SU-DHL-6 (cell line): ENCODE measurements around the gene SLC38A1.

Experiments
- H2AFZ ChIP-seq: fragments of 200-600 bp; sonication (generic); 2 replicates; pipeline ENCODE4 v1.6.1; 2014; ENCODE audit warnings: low read depth, mild to moderate bottlenecking, moderate library complexity, mixed read lengths, antibody characterized with exemption, low read length; ENCODE audit not compliant: severe bottlenecking
- H3F3A ChIP-seq: fragments of 200-600 bp; shearing (Covaris generic); 2 replicates; pipeline ENCODE4 v1.6.0; 2016; ENCODE audit warnings: antibody characterized with exemption, mild to moderate bottlenecking; ENCODE audit not compliant: insufficient read depth
- H3K27ac ChIP-seq: fragments of 200-600 bp; sonication (generic); 2 replicates; pipeline ENCODE4 v1.5.1; 2016; ENCODE audit warnings: low read depth, mild to moderate bottlenecking, low read length, moderate library complexity, mixed read lengths
- H3K27me3 ChIP-seq: fragments of 200-600 bp; sonication (generic), shearing (Covaris generic); 2 replicates; pipeline ENCODE4 v1.6.0; 2014; ENCODE audit warnings: mild to moderate bottlenecking, low read length
- H3K36me3 ChIP-seq: fragments of 200-600 bp; sonication (generic); 2 replicates; pipeline ENCODE4 v1.6.1; 2014; ENCODE audit warnings: mild to moderate bottlenecking, low read length, mixed read lengths
- H3K4me2 ChIP-seq: fragments of 300-600, 200-600 bp; shearing (Covaris generic), sonication (generic); 2 replicates; pipeline ENCODE4 v1.6.0; 2014; ENCODE audit warnings: low read length, low read depth, mild to moderate bottlenecking; ENCODE audit not compliant: poor library complexity, severe bottlenecking
- H3K4me3 ChIP-seq: fragments of 200-600 bp; sonication (generic); 2 replicates; pipeline ENCODE4 v1.5.1; 2014; ENCODE audit warnings: antibody characterized with exemption, low read length, mild to moderate bottlenecking, mixed read lengths; ENCODE audit not compliant: insufficient read depth, poor library complexity, severe bottlenecking
- H3K79me2 ChIP-seq: fragments of 200-600 bp; sonication (generic); 2 replicates; pipeline ENCODE4 v1.6.1; 2014; ENCODE audit warnings: mild to moderate bottlenecking, low read length, moderate library complexity; ENCODE audit not compliant: insufficient read depth
- H3K9ac ChIP-seq: fragments of 200-600 bp; sonication (generic); 2 replicates; pipeline ENCODE4 v1.7.0; 2014; ENCODE audit warnings: mild to moderate bottlenecking, low read length
- H3K9me2 ChIP-seq: fragments of 200-600 bp; sonication (generic); replicated peaks from 2 replicates; pipeline ENCODE4 v1.6.1; 2014; ENCODE audit warnings: low read length; ENCODE audit not compliant: insufficient read depth
- H3K9me3 ChIP-seq: fragments of 200-600 bp; sonication (generic); 2 replicates; pipeline ENCODE4 v1.6.1; 2014; ENCODE audit warnings: low read length, mixed read lengths; ENCODE audit not compliant: insufficient read depth
- H4K20me1 ChIP-seq: fragments of 200-600 bp; sonication (generic); 2 replicates; pipeline ENCODE4 v1.6.1; 2014; ENCODE audit warnings: low read depth, mild to moderate bottlenecking, antibody characterized with exemption, low read length, moderate library complexity, mixed read lengths
- EZH2phosphoT487 ChIP-seq: fragments of 200-600 bp; sonication (generic), shearing (Covaris generic); conservative IDR thresholded peaks from 2 replicates; pipeline ENCODE4 v1.6.1; 2018; ENCODE audit warnings: mild to moderate bottlenecking, antibody characterized with exemption, low read length, moderate library complexity, mixed read lengths
- TF ChIP-seq, protein P1 (sequence below): fragments of 200-600 bp; sonication (generic); IDR thresholded peaks from one replicate; pipeline ENCODE4 v1.5.1; 2017; ENCODE audit warnings: antibody characterized with exemption, mild to moderate bottlenecking, low read length, moderate library complexity; ENCODE audit not compliant: insufficient read depth, poor library complexity, severe bottlenecking

SLC38A1 gene

DNA sequence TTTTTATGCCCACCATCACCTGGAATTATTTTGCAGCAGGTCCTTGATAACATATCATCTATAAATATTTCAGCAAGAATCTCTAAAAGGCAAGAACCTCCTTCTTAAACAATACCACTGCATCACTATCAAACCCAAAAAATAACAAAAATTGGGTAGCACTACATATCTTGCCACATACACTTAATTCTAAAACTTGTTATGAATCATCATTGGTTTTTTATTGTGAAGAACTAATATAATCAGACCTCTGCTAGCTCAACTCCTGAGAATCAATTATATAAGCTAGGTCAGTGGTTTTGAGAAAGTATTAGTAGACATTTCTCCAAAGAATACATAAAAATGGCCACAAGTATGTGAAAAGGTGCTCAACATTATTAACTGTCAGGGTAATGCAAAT, 23.8 kb downstream of the SLC38A1 start:
- Histone ChIP-seq H3K9me2 (no peaks in the 10 kb centered on the region), H3K4me3 (no peak overlapping the region), H3K79me2 (peaks cover 96% of the 10 kb centered on the region), H2AFZ (no peak overlapping the region), H3K9me3 (no peaks in the 10 kb centered on the region), H3F3A (no peaks in the 10 kb centered on the region), H3K9ac (no peak overlapping the region), H3K27ac (no peak overlapping the region), H3K36me3 (peaks cover 28% of the 10 kb centered on the region), H4K20me1 (peaks cover 20% of the 10 kb centered on the region), H3K27me3 (no peaks in the 10 kb centered on the region), H3K4me2 (no peak overlapping the region)
- TF ChIP-seq, protein P1, sequence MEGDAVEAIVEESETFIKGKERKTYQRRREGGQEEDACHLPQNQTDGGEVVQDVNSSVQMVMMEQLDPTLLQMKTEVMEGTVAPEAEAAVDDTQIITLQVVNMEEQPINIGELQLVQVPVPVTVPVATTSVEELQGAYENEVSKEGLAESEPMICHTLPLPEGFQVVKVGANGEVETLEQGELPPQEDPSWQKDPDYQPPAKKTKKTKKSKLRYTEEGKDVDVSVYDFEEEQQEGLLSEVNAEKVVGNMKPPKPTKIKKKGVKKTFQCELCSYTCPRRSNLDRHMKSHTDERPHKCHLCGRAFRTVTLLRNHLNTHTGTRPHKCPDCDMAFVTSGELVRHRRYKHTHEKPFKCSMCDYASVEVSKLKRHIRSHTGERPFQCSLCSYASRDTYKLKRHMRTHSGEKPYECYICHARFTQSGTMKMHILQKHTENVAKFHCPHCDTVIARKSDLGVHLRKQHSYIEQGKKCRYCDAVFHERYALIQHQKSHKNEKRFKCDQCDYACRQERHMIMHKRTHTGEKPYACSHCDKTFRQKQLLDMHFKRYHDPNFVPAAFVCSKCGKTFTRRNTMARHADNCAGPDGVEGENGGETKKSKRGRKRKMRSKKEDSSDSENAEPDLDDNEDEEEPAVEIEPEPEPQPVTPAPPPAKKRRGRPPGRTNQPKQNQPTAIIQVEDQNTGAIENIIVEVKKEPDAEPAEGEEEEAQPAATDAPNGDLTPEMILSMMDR = no peak
- no peak for TF ChIP-seq EZH2phosphoT487

DNA sequence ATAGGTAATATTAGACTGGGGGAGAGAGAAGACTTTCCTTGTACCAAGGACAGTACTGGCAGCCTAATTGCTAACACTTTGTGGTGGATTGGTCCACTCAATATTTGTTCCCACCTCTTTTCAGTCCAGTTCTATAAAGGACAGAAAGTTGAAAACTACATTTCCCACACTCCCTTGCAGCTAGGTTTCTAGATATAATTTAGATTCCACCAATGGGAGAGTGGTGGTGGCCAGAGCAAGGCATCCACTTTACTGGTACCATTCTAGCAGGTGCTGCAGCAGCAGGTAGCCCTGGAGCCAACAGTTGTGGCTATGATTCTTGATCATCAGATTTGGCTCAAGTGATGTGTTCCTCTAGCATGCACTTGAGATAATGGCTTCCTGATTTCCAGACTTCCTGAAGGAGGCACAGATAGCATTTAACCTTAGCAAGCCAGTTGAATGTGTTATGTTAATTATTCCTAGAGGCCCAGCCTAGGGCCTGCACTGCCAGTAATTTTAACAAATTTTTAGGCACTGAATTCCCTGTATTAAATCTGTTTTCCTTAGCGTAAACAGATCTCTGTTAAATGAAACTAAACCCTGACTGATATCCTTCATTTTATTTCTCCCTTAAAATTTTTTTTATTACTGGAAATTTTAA, 24.4 kb downstream of the SLC38A1 start:
- H4K20me1 ChIP-seq = peaks cover 20% of the 10 kb centered on the region
- H2AFZ ChIP-seq = no peak overlapping the region
- no peak overlapping the region for H3K9ac ChIP-seq
- H3K36me3 ChIP-seq = peaks cover 34% of the 10 kb centered on the region
- H3K9me2 ChIP-seq = no peaks in the 10 kb centered on the region
- no peaks in the 10 kb centered on the region for H3K27me3 ChIP-seq
- H3K79me2 ChIP-seq = peaks cover 96% of the 10 kb centered on the region
- no peak overlapping the region for H3K4me3 ChIP-seq
- H3F3A ChIP-seq = no peaks in the 10 kb centered on the region
- H3K4me2 ChIP-seq = no peak overlapping the region
- H3K9me3 ChIP-seq = no peaks in the 10 kb centered on the region
- TF ChIP-seq EZH2phosphoT487 = no peak
- TF ChIP-seq, protein P1 = no peak
- H3K27ac ChIP-seq = no peak overlapping the region

DNA sequence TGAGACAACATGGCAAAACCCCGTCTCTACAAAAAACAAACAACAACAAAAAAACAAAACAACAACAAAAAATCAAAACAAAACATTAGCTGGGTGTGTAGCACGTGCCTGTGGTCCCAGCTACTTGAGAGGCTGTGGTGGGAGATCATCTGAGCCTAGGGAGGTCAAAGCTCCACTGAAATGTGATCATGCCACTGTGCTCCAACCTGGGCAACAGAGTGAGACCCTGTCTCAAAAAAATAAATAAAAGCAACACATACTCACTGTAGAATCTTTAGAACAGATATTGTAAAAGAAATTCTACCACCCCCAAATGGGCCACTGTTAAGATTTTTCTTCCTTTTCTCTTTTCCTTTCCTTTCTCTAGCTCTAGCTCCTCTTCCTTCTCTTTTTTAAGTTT, 26.3 kb downstream of the SLC38A1 start:
- Histone ChIP-seq H3K9me3 (no peaks in the 10 kb centered on the region), H3K27me3 (no peaks in the 10 kb centered on the region), H3K79me2 (peaks cover 99% of the 10 kb centered on the region), H3K4me2 (no peak overlapping the region), H3F3A (peaks cover 4% of the 10 kb centered on the region; the same call in 1 of the 2 replicates), H2AFZ (no peak overlapping the region), H3K9ac (no peak overlapping the region), H3K27ac (no peak overlapping the region), H3K4me3 (no peak overlapping the region), H3K9me2 (no peaks in the 10 kb centered on the region), H4K20me1 (peaks cover 26% of the 10 kb centered on the region), H3K36me3 (peaks cover 39% of the 10 kb centered on the region)
- TF ChIP-seq, protein P1 = no peak
- no peak for TF ChIP-seq EZH2phosphoT487
